ENCODE measurements around the gene POLR1A. TPM values are rescaled to one million over a fixed set of nuclear protein-coding genes. Genes with fewer than 3 reads are reported as not detected.

Gene POLR1A
- total RNA-seq, 1 experiment from 2014 or later: 29.7 TPM

GRCh38 chr2:86014493-86014892, 91.2 kb downstream of the POLR1A start:
- BruUV-seq (replicated peaks): no TSS peak
- Histone ChIP-seq H3K27ac (no peak overlapping the region), H3F3A (ENCODE audit: insufficient read depth, low read depth) (0 out of 2 replicates have a peak, but pooled peaks cover 2% of the 10 kb centered on the region), H3K4me3 (no peak overlapping the region), H3K27me3 (ENCODE audit: insufficient read depth, low read depth) (no peaks in the 10 kb centered on the region), H3K4me2 (no peak overlapping the region), H4K20me1 (ENCODE audit: insufficient read depth) (no peaks in the 10 kb centered on the region), H3K9me3 (ENCODE audit: insufficient read depth, low read depth) (peaks cover 5% of the 10 kb centered on the region; the same call in 1 of the 2 replicates), H3K9me2 (ENCODE audit: insufficient read depth) (no peaks in the 10 kb centered on the region), H3K36me3 (ENCODE audit: low read depth) (no peaks in the 10 kb centered on the region), H3K79me2 (ENCODE audit: low read depth) (no peaks in the 10 kb centered on the region), H2AFZ (no peak overlapping the region), H3K4me1 (replicated peaks; ENCODE audit: insufficient read depth) (peaks cover 27% of the 10 kb centered on the region)
- intact Hi-C loops (cut with micrococcal nuclease; ENCODE audit: unreplicated experiment): loop anchor here (2.0 kb wide), 1 partner anchor 16 kb away; no protein-coding TSS in a partner anchor
- CTCF ChIA-PET: no interaction called here
- no peak for TF ChIP-seq CTCF (conservative IDR thresholded peaks at IDR 0.05)
- no peak for TF ChIP-seq EZH2 (IDR thresholded peaks at IDR 0.05; ENCODE audit: low read depth)
- no peak for DNase-seq
- POLR2A ChIA-PET (ENCODE audit: unreplicated experiment): no interaction called here

GRCh38 chr2:86012007-86012712, 93.5 kb downstream of the POLR1A start:
- Histone ChIP-seq H3K27me3 (ENCODE audit: insufficient read depth, low read depth) (no peaks in the 10 kb centered on the region), H4K20me1 (ENCODE audit: insufficient read depth) (no peaks in the 10 kb centered on the region; the same call in none of the 2 replicates), H3K4me3 (no peak overlapping the region), H3K9me3 (ENCODE audit: insufficient read depth, low read depth) (peaks cover 5% of the 10 kb centered on the region; the same call in 1 of the 2 replicates), H3K36me3 (ENCODE audit: low read depth) (no peaks in the 10 kb centered on the region), H2AFZ (no peak overlapping the region), H3F3A (ENCODE audit: insufficient read depth, low read depth) (0 out of 2 replicates have a peak, but pooled peaks cover 2% of the 10 kb centered on the region), H3K4me2 (no peak overlapping the region), H3K4me1 (replicated peaks; ENCODE audit: insufficient read depth) (peaks cover 14% of the 10 kb centered on the region), H3K27ac (no peak overlapping the region), H3K9me2 (ENCODE audit: insufficient read depth) (no peaks in the 10 kb centered on the region), H3K79me2 (ENCODE audit: low read depth) (no peaks in the 10 kb centered on the region)
- TF ChIP-seq EZH2 (IDR thresholded peaks at IDR 0.05; ENCODE audit: low read depth): no peak
- no peak for TF ChIP-seq CTCF (conservative IDR thresholded peaks at IDR 0.05)
- BruUV-seq (replicated peaks): no TSS peak
- intact Hi-C loops (cut with micrococcal nuclease; ENCODE audit: unreplicated experiment): no loop called here
- POLR2A ChIA-PET (ENCODE audit: unreplicated experiment): no interaction called here
- CTCF ChIA-PET: interaction anchor here (1.0 kb wide), 1 partner anchor 185 kb away, joined by 3 read pairs; no protein-coding TSS in a partner anchor
- no peak for DNase-seq

GRCh38 chr2:86011449-86011941, 94.2 kb downstream of the POLR1A start:
- H3K4me2 ChIP-seq: no peak overlapping the region

More at GRCh38 chr2:86011449-86011941, 94.2 kb downstream of the POLR1A start:
- Histone ChIP-seq H3K27ac (no peak overlapping the region), H4K20me1 (ENCODE audit: insufficient read depth) (no peaks in the 10 kb centered on the region; the same call in none of the 2 replicates), H3K4me1 (replicated peaks; ENCODE audit: insufficient read depth) (peaks cover 8% of the 10 kb centered on the region), H3K79me2 (ENCODE audit: low read depth) (no peaks in the 10 kb centered on the region), H3K27me3 (ENCODE audit: insufficient read depth, low read depth) (no peaks in the 10 kb centered on the region), H3K9me2 (ENCODE audit: insufficient read depth) (no peaks in the 10 kb centered on the region), H3K36me3 (ENCODE audit: low read depth) (no peaks in the 10 kb centered on the region), H3K4me3 (no peak overlapping the region), H3K9me3 (ENCODE audit: insufficient read depth, low read depth) (peaks cover 6% of the 10 kb centered on the region; the same call in 1 of the 2 replicates), H3F3A (ENCODE audit: insufficient read depth, low read depth) (0 out of 2 replicates have a peak, but pooled peaks cover 2% of the 10 kb centered on the region), H2AFZ (no peak overlapping the region)
- CTCF ChIA-PET: interaction anchor here (0.7 to 1.0 kb wide), 2 partner anchors 134 to 184 kb away, joined by 3 read pairs; no protein-coding TSS in a partner anchor
- BruUV-seq (replicated peaks): no TSS peak
- POLR2A ChIA-PET (ENCODE audit: unreplicated experiment): interaction anchor here (0.6 kb wide), 1 partner anchor 100 kb away, joined by 4 read pairs; no protein-coding TSS in a partner anchor
- TF ChIP-seq CTCF (conservative IDR thresholded peaks at IDR 0.05): no peak
- no peak for TF ChIP-seq EZH2 (IDR thresholded peaks at IDR 0.05; ENCODE audit: low read depth)
- peak; percentile 33 to 71 for DNase-seq
- intact Hi-C loops (cut with micrococcal nuclease; ENCODE audit: unreplicated experiment): no loop called here

Data from PC-9 (cell line).